GM23338 (cell line): ENCODE measurements around the gene KRTAP10-5. TPM values are rescaled to one million over a fixed set of nuclear protein-coding genes. Genes with fewer than 3 reads are reported as not detected.

ENCODE experiments used
- ATAC-seq: fragments of 200-7000 bp; cut with Tn5 transposase; 3 replicates; pipeline ENCODE4 v1.9.1; 2020
- DNase-seq: peaks from one replicate; pipeline ENCODE4 v3.0.0-alpha.2; 2015; ENCODE audit warnings: low spot score
- H2AFZ ChIP-seq: fragments of 200-600 bp; sonication (generic); 2 replicates; pipeline ENCODE4 v1.8.0; 2016; ENCODE audit warnings: antibody characterized with exemption, mild to moderate bottlenecking, moderate library complexity
- H3F3A ChIP-seq: fragments of 200-600 bp; sonication (generic); replicated peaks from 2 replicates; pipeline ENCODE4 v1.8.0; 2017; ENCODE audit warnings: antibody characterized with exemption, mixed run types, low read depth
- H3K27ac ChIP-seq: fragments of 200-600 bp; sonication (generic); 2 replicates; pipeline ENCODE4 v1.6.1; 2016; ENCODE audit warnings: low read depth
- H3K27me3 ChIP-seq: fragments of 200-600 bp; sonication (generic); 2 replicates; pipeline ENCODE4 v1.8.0; 2016; ENCODE audit warnings: mild to moderate bottlenecking, mixed run types, moderate library complexity; ENCODE audit not compliant: insufficient read depth
- H3K36me3 ChIP-seq: fragments of 200-600 bp; sonication (generic); 2 replicates; pipeline ENCODE4 v1.8.0; 2016; ENCODE audit warnings: mild to moderate bottlenecking; ENCODE audit not compliant: insufficient read depth
- H3K4me1 ChIP-seq: fragments of 200-600 bp; sonication (generic); 2 replicates; pipeline ENCODE4 v1.8.0; 2016; ENCODE audit warnings: mild to moderate bottlenecking, moderate library complexity; ENCODE audit not compliant: insufficient read depth
- H3K4me2 ChIP-seq: fragments of 200-600 bp; sonication (generic); 2 replicates; pipeline ENCODE4 v1.7.1; 2017; ENCODE audit warnings: mixed run types
- H3K4me3 ChIP-seq: fragments of 200-600 bp; sonication (generic); 2 replicates; pipeline ENCODE4 v1.6.1; 2016; ENCODE audit warnings: mixed run types
- H3K79me2 ChIP-seq: fragments of 200-600 bp; sonication (generic); replicated peaks from 2 replicates; pipeline ENCODE4 v1.8.0; 2017; ENCODE audit warnings: mild to moderate bottlenecking; ENCODE audit not compliant: insufficient read depth
- H3K9me2 ChIP-seq: fragments of 200-600 bp; sonication (generic); 2 replicates; pipeline ENCODE4 v1.8.0; 2017; ENCODE audit not compliant: insufficient read depth
- H4K20me1 ChIP-seq: fragments of 200-600 bp; sonication (generic); replicated peaks from 2 replicates; pipeline ENCODE4 v1.8.0; 2017; ENCODE audit warnings: mild to moderate bottlenecking; ENCODE audit not compliant: insufficient read depth
- H3K27ac Mint-ChIP-seq: 2 replicates; pipeline ENCODE4 v1.8.0; 2020; ENCODE audit warnings: inconsistent platforms, mild to moderate bottlenecking, moderate library complexity, mixed read lengths
- H3K27me3 Mint-ChIP-seq: 3 replicates; pipeline ENCODE4 v1.8.0; 2022; ENCODE audit warnings: low read depth, mild to moderate bottlenecking, moderate library complexity, mixed read lengths, inconsistent platforms; ENCODE audit not compliant: insufficient read depth, poor library complexity
- H3K36me3 Mint-ChIP-seq: 3 replicates; pipeline ENCODE4 v1.8.0; 2021; ENCODE audit warnings: low read depth, mild to moderate bottlenecking, inconsistent platforms, moderate library complexity, mixed read lengths
- H3K4me1 Mint-ChIP-seq: 3 replicates; pipeline ENCODE4 v1.8.0; 2020; ENCODE audit warnings: mild to moderate bottlenecking, inconsistent platforms, mixed read lengths
- H3K4me3 Mint-ChIP-seq: 3 replicates; pipeline ENCODE4 v1.8.0; 2021; ENCODE audit warnings: moderate library complexity, mild to moderate bottlenecking, inconsistent platforms, mixed read lengths
- H3K9me3 Mint-ChIP-seq: 3 replicates; pipeline ENCODE4 v1.8.0; 2020; ENCODE audit warnings: moderate library complexity, mild to moderate bottlenecking, inconsistent platforms, mixed read lengths
- CREB1 ChIP-seq: fragments of 250-450 bp; sonication (Bioruptor Pico); IDR thresholded peaks from 2 replicates; pipeline ENCODE4 v1.5.0; 2020; ENCODE audit warnings: low read depth, mild to moderate bottlenecking, moderate library complexity
- CTCF ChIP-seq, 2 experiments: fragments of 200-600 bp in 1 of 2; sonication (generic) in 1 of 2; conservative IDR thresholded peaks; 2 replicates each; pipeline versions ENCODE4 v1.5.1 to v1.6.1; 2016 to 2017; ENCODE audit warnings: antibody characterized with exemption in 2 of 2, low read depth in 2 of 2, mild to moderate bottlenecking in 2 of 2, moderate library complexity in 1 of 2
- EZH2 ChIP-seq: fragments of 200-600 bp; sonication (generic); IDR thresholded peaks from one replicate; pipeline ENCODE4 v1.8.0; 2017; ENCODE audit warnings: antibody characterized with exemption, mild to moderate bottlenecking, low read depth; ENCODE audit not compliant: unreplicated experiment
- NANOG ChIP-seq: IDR thresholded peaks from 2 replicates; pipeline ENCODE4 v1.6.1; 2016; ENCODE audit warnings: antibody characterized with exemption, borderline replicate concordance
- STAT1 ChIP-seq: IDR thresholded peaks from one replicate; pipeline ENCODE4 v1.6.1; 2016; ENCODE audit warnings: antibody characterized with exemption; ENCODE audit not compliant: unreplicated experiment
- ZNF331 ChIP-seq: fragments of 250-450 bp; sonication (Bioruptor Pico); IDR thresholded peaks from 2 replicates; pipeline ENCODE4 v1.5.0; 2020; ENCODE audit warnings: low read depth, mild to moderate bottlenecking, moderate library complexity
- ZNF462 ChIP-seq: fragments of 250-450 bp; sonication (Bioruptor Pico); IDR thresholded peaks from 2 replicates; pipeline ENCODE4 v1.5.0; 2020; ENCODE audit warnings: mild to moderate bottlenecking, moderate library complexity
- polyA plus RNA-seq: library from polyadenylated mRNA; unstranded; fragments of >200 nt; fragmentation: Nextera tagmentation; extraction: Ambion mirVana; gene quantifications from 2 replicates; pipeline ENCODE4 v1.2.1, GENCODE V29; 2016
- total RNA-seq: library from RNA; depleted of rRNA; stranded (reverse); fragments of >200 nt; shearing (Covaris generic); gene quantifications from 2 replicates; pipeline ENCODE4 v1.2.3, GENCODE V29; 2014

KRTAP10-5 gene
- total and polyA plus RNA-seq, 2 experiments from 2014 or later, result not detected

- H2AFZ ChIP-seq, result no peak within 1 kb of the TSS
- H3K36me3 Mint-ChIP-seq, result peaks cover 13% of the 10 kb centered on the region
Observed at GRCh38 chr21:44551340-44551961, 29.0 kb downstream of the KRTAP10-5 start, which contains the start of gene KRTAP10-2. TSS of gene KRTAP10-2 (minus strand) at chr21:44551505. CDS start at chr21:44551458, 47 bp downstream.

GRCh38 chr21:44550807-44551206 lies 29.6 kb downstream of the KRTAP10-5 start:
- ATAC-seq, result no peak
- H3K4me1 Mint-ChIP-seq, result peaks cover 47% of the 10 kb centered on the region
- peaks cover 25% of the 10 kb centered on the region for H3K4me1 ChIP-seq
- no peak for TF ChIP-seq ZNF462 (CRISPR knock-in tag)
- TF ChIP-seq CREB1 (CRISPR knock-in tag), result no peak
- TF ChIP-seq ZNF331 (CRISPR knock-in tag), result no peak
- no peak for TF ChIP-seq STAT1
- no peak for TF ChIP-seq NANOG
- no peak for TF ChIP-seq EZH2
- no peak for TF ChIP-seq CTCF (conservative IDR thresholded peaks at IDR 0.05; ENCODE audit: low read depth in 2 of 2)

More at GRCh38 chr21:44551340-44551961, 29.0 kb downstream of the KRTAP10-5 start, which contains the start of gene KRTAP10-2:
- H3K9me3 Mint-ChIP-seq, result peaks cover 11% of the 10 kb centered on the region
- no peaks in the 10 kb centered on the region for H3K9me2 ChIP-seq
- H3K4me3 Mint-ChIP-seq, result no peak within 1 kb of the TSS
- peaks cover 22% of the 10 kb centered on the region for H3K27me3 Mint-ChIP-seq
- H3K27me3 ChIP-seq, result no peaks in the 10 kb centered on the region
- TF ChIP-seq CTCF (conservative IDR thresholded peaks at IDR 0.05; ENCODE audit: low read depth in 2 of 2), result no peak
- H3K27ac Mint-ChIP-seq, result peak within 1 kb of the TSS; percentile 51; the same call in 1 of the 2 replicates
- no peaks in the 10 kb centered on the region for H4K20me1 ChIP-seq
- no peaks in the 10 kb centered on the region for H3K79me2 ChIP-seq
- no peak for ATAC-seq
- H3K27ac ChIP-seq, result no peak within 1 kb of the TSS
- no peaks in the 10 kb centered on the region; the same call in 1 of the 2 replicates for H3K36me3 ChIP-seq
- no peak within 1 kb of the TSS for H3K4me3 ChIP-seq
- H3K4me1 Mint-ChIP-seq, result peaks cover 47% of the 10 kb centered on the region
- no peak within 1 kb of the TSS for H3K4me2 ChIP-seq
- no peak for DNase-seq
- H3K4me1 ChIP-seq, result peaks cover 25% of the 10 kb centered on the region
- H3F3A ChIP-seq, result 0 out of 2 replicates have a peak, but pooled peaks cover 2% of the 10 kb centered on the region

More at GRCh38 chr21:44550807-44551206, 29.6 kb downstream of the KRTAP10-5 start:
- Histone ChIP-seq H3K79me2 (no peaks in the 10 kb centered on the region), H3K4me3 (no peak overlapping the region), H3K4me2 (no peak overlapping the region), H3F3A (0 out of 2 replicates have a peak, but pooled peaks cover 2% of the 10 kb centered on the region), H2AFZ (no peak overlapping the region), H3K27me3 (no peaks in the 10 kb centered on the region), H3K27ac (no peak overlapping the region), H3K36me3 (no peaks in the 10 kb centered on the region; the same call in 1 of the 2 replicates), H3K9me2 (no peaks in the 10 kb centered on the region), H4K20me1 (no peaks in the 10 kb centered on the region)
- no peak for DNase-seq
- H3K4me3 Mint-ChIP-seq, result no peak overlapping the region
- peaks cover 11% of the 10 kb centered on the region for H3K9me3 Mint-ChIP-seq
- H3K27ac Mint-ChIP-seq, result peak overlapping the region; percentile 51; the same call in 1 of the 2 replicates
- H3K36me3 Mint-ChIP-seq, result peaks cover 14% of the 10 kb centered on the region
- peaks cover 20% of the 10 kb centered on the region for H3K27me3 Mint-ChIP-seq
